ENCODE measurements around the gene PET100.

DNA sequence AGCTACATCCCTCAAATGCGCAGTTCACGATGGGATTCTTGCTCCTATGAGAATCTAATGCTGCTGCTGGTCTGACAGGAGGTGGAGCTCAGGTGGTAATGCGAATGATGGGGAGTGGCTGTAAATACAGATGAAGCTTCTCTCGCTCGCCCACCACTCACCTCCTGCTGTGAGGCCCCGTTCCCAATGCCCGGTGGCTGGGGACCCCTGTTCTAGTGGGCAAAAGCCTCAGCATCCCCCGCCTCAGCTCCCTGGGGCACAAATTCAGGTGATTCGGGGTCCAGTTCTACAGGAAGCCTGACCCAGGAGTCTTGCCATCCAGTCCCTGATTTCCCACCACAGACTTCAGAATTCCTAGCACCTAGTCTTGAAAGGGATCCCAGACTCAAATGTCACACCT is 42.9 kb downstream of the PET100 start:
- TF ChIP-seq, protein P1, sequence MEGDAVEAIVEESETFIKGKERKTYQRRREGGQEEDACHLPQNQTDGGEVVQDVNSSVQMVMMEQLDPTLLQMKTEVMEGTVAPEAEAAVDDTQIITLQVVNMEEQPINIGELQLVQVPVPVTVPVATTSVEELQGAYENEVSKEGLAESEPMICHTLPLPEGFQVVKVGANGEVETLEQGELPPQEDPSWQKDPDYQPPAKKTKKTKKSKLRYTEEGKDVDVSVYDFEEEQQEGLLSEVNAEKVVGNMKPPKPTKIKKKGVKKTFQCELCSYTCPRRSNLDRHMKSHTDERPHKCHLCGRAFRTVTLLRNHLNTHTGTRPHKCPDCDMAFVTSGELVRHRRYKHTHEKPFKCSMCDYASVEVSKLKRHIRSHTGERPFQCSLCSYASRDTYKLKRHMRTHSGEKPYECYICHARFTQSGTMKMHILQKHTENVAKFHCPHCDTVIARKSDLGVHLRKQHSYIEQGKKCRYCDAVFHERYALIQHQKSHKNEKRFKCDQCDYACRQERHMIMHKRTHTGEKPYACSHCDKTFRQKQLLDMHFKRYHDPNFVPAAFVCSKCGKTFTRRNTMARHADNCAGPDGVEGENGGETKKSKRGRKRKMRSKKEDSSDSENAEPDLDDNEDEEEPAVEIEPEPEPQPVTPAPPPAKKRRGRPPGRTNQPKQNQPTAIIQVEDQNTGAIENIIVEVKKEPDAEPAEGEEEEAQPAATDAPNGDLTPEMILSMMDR (IDR thresholded peaks at IDR 0.05; ENCODE audit: poor library complexity) = no peak
- no peak for TF ChIP-seq EZH2 (IDR thresholded peaks at IDR 0.05; ENCODE audit: borderline replicate concordance)
